Germinal center (tissue), 1 donor: ENCODE results near the gene LPCAT1.

ENCODE experiments used
- DNase-seq: peaks from one replicate; pipeline ENCODE4 v3.0.0; 2012; ENCODE audit warnings: mixed read lengths, low spot score

Gene LPCAT1

DNA sequence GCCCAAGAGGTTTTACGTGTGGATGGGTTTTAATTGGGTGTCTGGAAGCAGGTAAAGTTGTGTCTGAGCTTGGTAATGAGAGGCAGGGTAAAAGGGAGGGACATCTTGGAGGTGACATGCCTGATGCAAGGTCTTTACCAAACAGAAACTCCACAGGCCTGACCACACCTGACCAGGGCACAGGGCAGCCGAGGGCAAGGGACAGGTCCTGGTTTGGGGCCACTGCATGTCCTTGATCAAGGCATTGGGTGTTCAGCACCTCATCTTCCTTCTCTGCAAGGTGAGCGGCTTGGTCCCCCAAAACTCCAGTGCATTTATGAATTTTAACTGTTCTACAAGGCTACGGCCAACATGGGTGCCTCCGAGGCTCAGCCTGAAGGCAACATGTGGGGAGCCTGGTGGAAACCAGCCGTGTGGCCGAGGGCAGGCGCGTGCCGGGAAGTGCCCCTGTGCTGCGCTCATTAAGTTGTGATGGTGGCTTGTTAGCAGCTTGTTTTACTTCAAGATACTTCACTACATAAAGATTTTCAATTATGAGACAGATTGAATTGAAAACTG lies 30.7 kb upstream of the LPCAT1 start:
- DNase-seq: no peak

DNA sequence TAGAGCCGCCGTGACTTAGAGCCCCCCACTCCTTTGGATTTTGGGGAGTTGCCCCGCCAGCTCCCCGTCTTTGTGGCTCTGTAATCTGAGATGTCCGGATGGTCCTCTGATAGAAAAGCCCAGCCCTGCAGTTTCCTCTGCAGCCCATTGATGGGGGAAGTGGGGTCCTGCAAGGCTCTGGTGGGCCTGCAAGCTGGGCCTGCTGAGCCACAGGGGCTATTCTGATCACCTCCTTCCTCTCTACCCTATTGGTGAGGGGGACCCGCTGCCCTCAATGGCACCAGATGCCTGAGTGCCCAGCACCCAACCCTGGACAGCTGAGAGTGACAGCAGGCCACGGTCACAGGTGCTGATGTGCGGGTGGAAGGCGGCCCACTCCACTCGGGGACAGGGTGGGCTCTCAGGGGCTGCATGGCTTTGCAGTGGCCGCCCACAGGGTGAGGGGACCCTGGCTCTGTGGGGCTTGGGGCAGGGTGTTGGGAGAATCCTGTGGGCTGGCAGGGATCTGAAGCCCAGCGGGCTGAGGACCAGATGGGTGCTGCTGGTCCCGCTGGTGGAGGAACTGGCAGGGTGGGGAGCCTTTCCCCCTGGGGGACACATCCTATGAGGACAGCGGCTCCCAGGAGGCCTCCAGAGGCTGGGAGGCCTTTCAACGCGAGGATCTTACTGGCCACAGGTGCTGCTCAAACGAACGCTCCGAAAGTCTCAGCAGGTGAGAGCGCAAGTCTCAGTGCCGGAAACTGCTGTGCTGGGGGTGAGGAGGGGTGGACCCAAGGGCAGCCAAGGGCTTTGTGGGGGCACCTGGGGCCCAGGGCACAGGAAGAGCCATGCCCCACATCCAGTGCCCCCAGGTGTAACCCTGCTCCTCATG lies 30.0 kb upstream of the LPCAT1 start:
- DNase-seq: no peak

DNA sequence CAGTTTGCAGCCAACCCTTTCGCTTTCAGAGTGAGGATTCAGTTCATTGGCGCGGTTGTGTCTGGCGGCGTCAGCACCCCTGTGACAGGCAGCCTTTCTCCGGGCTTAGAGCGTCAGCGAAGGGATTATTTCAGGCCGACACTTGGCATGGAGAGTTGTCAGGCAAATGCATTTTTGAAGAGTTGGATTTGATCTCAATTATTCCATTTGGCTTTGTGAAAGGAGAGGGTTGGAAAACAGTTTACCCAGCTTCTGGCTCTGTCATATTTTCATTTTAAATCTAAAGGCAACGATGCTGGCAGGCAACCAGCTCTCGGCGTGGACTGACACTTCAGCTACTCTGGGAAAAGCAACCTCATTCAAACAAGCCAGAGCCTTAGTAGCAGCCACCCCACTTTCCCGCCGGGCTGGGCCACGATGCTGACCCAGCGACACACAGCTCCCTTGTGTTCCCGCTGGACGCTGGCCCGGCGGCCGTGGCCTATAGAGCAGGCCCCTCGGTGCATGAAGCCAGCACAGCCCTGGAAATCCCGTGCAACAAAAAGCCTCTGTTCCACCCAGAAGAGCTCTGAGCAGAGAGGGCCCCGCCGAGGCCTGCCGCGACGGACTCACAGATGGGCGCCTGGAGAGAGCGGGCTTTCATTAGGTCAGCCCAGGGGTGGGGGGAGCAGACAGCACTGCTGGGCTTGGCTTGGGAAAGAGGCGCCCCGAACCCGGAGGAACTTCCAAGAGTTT lies 28.9 kb upstream of the LPCAT1 start:
- no peak for DNase-seq

DNA sequence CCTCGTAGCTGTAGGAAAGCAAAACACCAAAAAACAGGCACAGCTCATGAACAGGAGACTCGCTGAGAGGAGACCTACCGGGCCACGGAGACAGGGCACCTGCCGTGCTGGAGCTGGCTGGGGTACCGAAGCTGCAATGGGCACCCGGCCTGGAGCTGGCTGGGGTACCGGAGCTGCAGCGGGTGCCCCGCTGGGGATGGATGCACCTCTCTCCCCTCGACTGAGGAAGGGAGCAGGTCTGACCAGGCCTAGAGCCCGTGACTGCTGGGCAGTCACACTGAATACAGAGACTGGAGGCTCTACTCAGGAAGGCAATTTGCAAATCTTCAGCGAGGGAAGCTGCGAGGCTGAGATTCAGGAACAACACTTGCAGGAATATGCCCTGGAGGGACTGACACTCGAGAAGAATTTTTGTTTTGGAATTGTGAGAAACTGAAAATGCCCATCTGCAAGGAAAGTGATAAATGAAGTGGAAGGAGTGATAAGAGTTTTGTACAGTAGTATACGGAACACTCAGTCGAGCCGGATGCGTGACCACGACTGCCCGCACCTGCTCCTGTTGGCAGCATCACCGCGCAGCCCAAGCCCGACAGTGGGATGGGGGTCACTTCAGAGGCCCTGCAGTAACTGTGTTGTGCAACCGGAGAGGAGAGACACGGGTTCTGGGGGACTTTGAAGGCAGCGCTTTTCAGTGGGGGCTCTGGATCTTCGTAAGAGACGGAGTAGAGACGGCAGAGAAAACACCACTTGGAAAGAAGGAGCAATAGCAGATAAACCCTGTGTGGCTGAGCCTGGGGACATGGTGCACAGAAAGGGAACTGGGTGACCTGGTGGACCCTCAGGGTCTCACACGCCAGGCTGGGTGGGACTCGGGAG lies 27.9 kb upstream of the LPCAT1 start:
- no peak for DNase-seq

DNA sequence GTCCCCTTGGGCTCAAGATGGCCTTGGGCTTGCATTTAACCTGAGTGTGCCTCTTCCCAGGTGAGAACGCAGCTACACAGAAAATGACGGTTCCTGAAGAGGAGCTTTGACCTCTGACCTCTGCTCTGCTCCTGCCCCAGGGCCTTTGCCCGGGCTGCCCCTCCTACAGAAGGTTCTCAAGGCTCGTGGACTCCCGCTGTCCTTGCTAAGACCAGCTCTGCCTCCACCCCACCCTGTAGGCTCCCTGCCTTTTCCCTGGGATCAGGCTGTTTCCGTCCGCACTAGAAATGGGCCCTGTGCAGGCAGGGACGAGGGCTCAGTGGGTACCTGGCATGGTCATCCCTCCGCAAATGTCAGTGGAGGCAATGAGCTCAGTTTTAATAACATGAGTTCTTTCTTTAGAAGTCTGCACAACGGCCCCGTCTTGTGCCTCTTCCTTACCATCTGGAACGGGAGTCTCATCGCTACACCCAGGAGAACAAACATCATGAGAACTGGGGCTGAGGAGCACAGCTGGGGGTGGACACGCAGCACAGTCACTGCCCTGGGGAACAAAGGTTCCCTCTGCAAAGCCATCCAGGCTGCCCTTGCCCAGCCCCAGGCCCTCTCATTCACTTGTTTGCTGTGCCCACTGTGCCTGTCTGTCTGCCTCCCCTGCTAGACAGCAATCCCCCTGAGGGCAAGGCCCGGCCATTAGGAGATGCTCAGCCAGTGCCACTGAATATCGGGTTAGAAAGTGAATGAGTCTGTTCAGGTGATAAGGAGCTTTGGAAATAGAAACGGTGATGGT lies 26.7 kb upstream of the LPCAT1 start:
- no peak for DNase-seq

DNA sequence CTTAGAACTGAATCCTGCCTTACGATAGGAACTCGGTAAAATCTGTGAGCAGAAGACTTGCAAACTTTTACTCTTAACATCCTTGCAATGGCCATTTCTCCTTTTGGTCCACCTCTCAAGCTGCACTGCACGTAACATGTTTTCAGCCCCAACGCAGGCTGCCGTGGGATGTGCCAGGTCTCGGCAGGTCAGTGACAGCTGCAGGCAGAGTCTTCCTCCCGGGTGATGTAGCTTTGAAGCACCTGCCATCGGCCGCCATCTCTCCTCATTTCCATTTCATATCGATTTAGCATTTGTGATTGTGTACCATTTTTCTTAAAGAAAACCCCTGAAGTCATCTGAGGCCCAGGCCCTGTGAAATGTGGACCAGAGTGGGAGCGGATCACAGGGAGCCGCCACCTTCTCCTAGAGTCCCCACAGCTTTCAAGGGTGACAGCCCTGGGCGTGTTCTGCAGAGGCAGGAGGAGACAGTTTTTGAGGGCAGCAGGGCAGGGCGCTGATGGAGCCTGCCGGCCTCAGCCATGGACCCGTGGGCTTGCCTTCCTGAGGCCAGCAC lies 25.8 kb upstream of the LPCAT1 start:
- DNase-seq: no peak

DNA sequence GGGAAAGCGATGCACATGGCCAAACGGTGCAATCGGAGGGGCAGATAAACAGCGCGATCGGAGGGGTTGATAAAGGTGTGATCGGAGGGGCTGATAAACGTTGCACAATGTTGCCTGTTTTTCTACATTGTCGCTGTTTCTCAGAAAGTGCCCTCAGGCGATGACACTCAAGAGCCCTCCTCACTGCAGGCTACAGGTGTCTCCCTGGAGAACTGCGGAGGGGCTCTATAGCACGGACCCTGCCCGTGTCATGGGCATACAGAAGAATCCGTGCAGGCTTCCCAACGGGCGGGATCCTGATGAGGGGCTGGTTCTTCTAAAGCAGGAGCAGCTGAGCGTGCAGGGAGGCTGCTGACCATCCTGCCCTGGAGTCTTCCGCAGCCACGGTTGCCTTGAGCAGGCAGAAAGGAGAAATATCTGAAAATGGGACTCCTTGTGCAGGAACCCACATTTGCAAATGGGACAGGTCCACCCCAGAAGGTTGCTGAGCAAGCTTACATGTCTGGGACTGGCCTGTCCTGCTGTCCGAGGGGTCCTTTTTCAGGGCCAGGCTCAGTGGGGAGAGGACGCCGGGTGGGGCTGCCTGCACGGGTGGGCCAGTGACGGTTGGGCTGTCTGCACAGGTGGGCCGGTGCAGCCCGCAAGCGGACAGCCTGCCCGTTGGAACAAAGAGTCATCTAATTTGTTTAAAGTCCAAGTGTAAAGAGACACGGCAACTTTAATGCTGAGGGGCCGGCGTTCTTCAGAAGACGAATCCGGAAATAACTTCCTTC lies 25.1 kb upstream of the LPCAT1 start:
- DNase-seq: no peak

DNA sequence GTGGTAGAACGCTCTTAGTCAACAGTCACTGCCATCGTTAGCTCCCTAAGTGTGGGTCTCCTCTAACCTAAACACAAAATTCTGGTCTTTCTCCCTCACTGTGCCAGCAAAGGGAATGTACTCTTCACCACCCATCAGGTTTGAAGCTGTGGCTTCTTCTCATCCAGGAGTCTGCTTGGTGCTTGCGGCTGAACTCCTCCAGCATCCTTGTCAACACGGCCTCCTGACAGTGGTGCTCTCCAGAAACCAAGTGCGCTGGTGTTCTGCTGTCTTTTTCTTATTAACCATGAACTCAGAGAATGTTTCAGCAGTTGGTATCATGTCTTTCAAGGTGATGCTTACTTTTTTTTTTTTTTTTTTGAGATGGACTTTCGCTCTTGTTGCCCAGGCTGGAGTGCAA lies 23.9 kb upstream of the LPCAT1 start:
- no peak for DNase-seq

DNA sequence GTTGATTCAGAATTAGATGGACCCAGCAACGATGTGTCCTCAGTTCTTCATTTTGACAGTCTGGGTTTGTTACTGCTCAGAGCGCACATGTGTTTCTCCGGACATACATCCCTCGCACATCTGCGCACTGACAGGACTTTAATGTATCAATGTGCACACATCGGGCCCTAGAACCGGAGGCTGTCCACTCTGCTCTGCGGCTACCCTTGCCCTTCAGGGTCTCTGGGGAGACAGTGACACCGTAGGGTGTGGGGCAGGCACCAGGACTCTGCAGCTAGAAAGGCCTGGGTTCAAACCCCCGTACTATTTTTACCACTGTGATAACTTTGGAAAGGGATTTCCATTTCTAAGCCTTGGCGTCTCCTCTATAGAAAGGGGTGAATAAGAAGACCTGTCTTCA lies 23.5 kb upstream of the LPCAT1 start:
- no peak for DNase-seq

DNA sequence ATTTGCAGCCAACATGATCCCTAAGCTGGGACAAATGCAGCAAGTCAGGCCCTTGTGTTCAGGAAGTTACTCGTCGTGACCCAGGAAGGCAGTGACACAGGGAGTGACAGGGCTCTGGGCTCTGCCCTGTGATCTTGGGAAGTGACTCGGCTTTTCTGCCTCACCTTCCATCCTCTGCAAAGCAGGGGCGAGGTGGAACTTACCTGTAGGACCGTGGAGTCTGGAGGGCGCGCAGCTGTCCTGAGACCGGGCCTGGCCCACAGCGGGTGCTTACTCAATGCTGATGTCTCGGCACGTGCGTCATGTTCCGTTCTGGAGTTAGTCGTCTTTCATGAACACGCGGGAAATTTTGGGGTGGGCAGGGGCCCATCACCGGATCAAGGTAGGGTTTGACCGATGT lies 22.8 kb upstream of the LPCAT1 start:
- DNase-seq: no peak

DNA sequence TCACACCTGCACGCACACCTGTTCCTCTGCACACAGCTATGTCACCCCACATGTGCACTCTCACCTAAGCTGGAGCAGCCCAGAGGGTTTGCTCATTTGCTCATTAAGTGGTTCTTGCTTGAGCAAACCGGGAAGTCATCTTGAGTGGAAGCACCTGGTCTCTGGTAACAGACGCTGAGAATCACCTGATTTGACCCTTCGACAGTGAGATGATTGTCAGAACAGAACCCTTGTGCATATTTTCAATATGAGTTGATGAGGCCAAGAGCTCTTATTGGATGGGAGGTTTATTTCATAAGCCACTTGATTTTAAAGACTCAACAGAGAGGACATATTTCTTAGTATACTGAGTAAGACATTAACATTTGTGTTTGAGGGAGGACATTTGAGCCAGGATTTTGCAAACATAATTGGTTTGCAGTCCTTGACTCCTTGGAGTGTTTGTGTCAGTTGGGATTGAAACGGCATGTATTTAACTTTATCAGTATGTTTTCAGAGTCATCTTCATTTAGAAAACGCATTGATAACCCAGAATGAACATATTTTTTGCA lies 22.1 kb upstream of the LPCAT1 start:
- DNase-seq: no peak

DNA sequence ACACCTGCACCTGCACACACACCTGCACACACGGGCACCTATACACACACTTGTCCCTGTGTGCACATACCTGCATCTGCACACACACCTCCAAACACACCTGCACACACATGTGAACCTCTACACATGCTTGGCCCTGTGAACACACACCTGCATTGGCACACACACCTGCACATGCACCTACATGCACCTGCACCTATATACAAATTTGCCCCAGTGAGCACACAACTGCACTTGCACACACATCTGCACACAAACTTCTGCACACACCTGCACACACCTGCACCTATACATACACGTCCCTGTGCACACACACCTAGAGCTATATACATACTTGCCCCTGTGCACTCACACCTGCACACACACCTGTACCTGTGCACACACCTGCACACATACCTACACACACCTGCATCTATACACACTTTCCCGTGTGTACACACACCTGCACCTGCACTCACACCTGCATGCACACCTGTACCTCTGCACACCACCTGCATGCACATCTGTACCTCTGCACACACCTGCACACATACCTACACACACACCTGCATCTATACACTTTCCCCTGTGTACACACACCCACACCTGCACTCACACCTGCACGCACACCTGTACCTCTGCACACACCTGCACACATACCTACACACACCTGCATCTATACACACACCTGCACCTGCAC lies 21.5 kb upstream of the LPCAT1 start:
- DNase-seq: no peak

DNA sequence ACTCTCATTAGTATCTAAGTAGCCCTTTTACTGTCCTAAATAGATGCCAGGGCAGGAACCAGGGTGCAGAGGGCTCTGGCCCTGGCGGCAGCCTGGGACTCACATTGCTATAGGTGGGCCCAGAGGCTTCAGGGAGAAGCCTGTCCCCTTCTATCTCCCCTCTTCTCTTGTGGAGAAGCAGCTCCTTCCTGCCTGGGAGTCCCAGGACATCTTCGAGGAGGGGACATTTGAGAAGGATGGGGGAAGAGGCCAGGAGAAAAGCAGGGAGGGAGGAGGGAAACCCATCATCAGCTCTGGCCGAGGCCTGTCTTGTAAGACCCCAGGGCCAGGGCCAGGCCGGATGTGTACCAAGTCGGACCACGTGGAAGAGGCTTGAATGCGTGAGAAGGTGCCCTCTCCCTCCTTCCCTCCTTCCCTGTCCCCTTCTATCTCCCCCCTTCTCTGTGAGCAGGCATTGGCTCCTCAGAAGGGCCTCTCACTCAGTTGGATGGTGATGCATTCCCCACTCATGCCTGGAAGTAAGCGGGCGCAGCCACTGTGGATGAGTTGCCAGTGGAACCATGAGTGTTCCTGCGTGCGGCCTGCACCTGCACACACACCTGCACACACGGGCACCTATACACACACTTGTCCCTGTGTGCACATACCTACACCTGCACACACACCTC lies 20.7 kb upstream of the LPCAT1 start:
- DNase-seq: no peak

DNA sequence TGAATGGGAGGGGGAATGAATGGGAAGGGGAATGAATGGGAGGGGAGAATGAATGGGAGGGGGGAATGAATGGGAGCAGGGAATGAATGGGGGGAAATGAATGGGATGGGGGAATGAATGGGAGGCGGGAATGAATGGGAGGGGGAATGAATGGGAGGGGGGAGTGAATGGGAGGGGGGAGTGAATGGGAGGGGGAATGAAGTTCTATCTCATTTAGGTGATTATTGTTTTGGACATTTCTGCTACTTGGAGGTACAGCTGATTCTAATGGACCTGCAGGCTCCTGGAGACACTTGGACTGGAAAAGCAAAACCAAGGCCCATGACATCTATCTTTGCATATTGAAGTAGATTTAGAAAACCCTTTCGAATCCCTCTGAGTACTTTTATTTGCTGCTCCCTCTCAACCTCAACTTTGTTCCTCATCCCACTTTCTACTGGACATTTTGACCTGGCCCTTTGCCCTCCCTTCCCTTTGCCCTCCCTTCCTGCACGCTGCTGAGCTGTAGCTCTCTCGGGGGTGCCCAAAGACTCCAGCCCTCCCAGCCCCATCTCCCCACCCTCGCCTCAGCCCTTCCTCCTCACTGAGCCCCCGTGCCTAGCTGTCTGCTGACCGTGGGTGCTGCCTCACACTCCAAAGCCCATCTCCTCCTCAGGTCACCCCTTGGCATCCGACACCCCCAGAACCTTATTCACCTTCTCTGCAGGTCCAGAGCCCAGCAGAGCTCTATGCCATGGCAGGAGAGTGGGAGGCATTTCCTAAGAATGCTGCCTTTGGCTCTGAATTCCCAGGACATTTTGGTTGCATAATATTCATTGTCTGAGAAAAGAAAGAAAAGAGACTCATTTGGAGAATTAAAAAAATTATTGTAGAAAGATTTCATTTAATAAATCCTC lies 19.9 kb upstream of the LPCAT1 start:
- DNase-seq: no peak

DNA sequence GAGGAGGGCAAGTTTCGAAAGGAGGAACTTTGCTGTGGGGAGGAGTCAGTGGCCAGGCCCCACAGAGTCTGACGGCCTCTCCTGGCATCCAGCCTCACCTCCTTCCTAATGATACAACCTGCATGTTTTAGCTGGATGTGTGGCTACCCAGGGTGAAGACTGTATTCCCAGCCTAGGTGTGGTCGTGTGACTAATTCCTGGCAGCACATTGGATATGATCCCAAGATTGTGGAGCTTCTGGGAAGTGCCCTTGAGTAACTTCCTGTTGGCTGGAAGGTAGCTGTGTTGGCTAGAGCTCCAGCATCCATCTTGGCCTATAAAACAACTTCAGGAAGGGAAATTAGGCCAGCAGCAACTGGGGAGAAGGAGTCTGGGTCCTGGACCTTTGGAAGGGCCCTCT lies 19.0 kb upstream of the LPCAT1 start:
- peak; percentile 44 for DNase-seq

DNA sequence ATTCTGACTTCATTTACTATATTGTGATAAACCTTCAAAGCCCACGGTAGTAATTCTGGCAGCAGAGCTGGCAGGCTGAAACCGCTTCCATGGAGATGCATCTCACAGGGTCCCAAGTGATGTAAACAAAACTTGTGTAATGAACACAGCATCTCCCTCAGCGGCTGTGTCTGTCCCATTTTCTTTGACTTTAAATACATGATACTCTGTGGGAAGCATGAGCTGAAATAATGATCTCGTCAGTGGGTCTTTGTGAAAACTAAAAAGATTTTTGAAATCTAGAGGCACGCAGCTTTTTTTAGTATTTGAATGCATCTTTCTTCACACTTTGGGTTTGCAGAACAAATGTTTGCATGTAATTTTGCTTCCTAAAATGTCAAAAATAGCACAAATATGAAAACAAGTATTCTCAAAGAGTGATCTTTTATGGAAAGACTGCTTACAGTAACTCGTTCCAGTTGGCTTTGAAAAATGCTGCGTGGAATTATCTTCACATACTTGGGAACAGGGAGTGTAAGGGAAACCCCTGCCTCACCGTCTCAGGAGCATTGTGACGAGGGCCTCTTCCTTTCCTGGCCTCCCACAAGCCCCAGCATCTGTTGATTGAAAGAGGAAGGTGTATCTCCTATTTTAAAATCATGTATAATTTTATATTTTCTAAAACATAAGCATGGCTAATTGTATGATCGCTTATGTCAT lies 18.1 kb upstream of the LPCAT1 start:
- DNase-seq: no peak
